Lung (tissue), 12 donors: ENCODE data around the gene MRPS27. TPM values are rescaled to one million over a fixed set of nuclear protein-coding genes. Genes with fewer than 3 reads are reported as not detected.

ENCODE experiments used
- ATAC-seq: fragments of 200-7000 bp; cut with Tn5 transposase; one replicate; pipeline ENCODE4 v1.9.1; 2020; ENCODE audit warnings: moderate number of reproducible peaks; ENCODE audit not compliant: insufficient read depth, low FRiP score
- DNase-seq, 3 donors: peaks; one replicate each; pipeline ENCODE4 v3.0.0-alpha.2; 2013 to 2017
- H3K27ac ChIP-seq, 2 donors: one replicate each; pipeline ENCODE4 v1.5.1; 2013; ENCODE audit warnings: mild to moderate bottlenecking in 2 of 2, moderate library complexity in 2 of 2, control low read depth in 1 of 2, inconsistent platforms in 1 of 2, low read depth in 1 of 2, low read length in 1 of 2
- H3K27me3 ChIP-seq, 3 donors: one replicate each; pipeline ENCODE4 v1.5.1; 2013; ENCODE audit warnings: low read length in 2 of 3; ENCODE audit not compliant: control insufficient read depth in 3 of 3, insufficient read depth in 3 of 3
- H3K36me3 ChIP-seq, 4 donors: one replicate each; pipeline ENCODE4 v1.5.1; 2013; ENCODE audit warnings: low read length in 4 of 4, mild to moderate bottlenecking in 1 of 4, moderate library complexity in 1 of 4; ENCODE audit not compliant: control insufficient read depth in 4 of 4, insufficient read depth in 4 of 4
- H3K4me1 ChIP-seq, 5 donors: one replicate each; pipeline ENCODE4 v1.5.1; 2013; ENCODE audit warnings: low read length in 5 of 5, mild to moderate bottlenecking in 2 of 5, moderate library complexity in 1 of 5; ENCODE audit not compliant: control insufficient read depth in 5 of 5, insufficient read depth in 5 of 5
- H3K4me3 ChIP-seq: one replicate; pipeline ENCODE4 v1.5.1; 2013; ENCODE audit warnings: mild to moderate bottlenecking, control low read depth, moderate library complexity
- H3K9ac ChIP-seq, 2 donors: one replicate each; pipeline ENCODE4 v1.5.1; 2013; ENCODE audit warnings: low read length in 2 of 2, control low read depth in 1 of 2; ENCODE audit not compliant: insufficient read depth in 1 of 2
- H3K9me3 ChIP-seq, 4 donors: one replicate each; pipeline ENCODE4 v1.5.1; 2013; ENCODE audit warnings: low read length in 3 of 4, mild to moderate bottlenecking in 1 of 4, moderate library complexity in 1 of 4; ENCODE audit not compliant: control insufficient read depth in 4 of 4, insufficient read depth in 3 of 4
- WGBS, 2 donors: extraction: QIAGEN DNeasy Blood & Tissue Kit; methylation state at CpG; one replicate each; pipeline ENCODE4 v1.1.7; 2013; 5-methylcytosine and 5-hydroxymethylcytosine counted together
- polyA plus RNA-seq, 2 donors: library from polyadenylated mRNA; stranded (reverse); fragments of 200-250 nt; gene quantifications; one replicate each; pipeline ENCODE4 v1.2.1, GENCODE V29; 2013
- total RNA-seq, 2 donors: library from RNA; depleted of rRNA in 1 of 2; stranded (reverse); fragments of >200 nt in 1 of 2; gene quantifications; one replicate each; pipeline ENCODE4 v1.2.1, GENCODE V29; 2014 to 2021
- TF ChIP-seq, protein P1 (sequence below): IDR thresholded peaks from 2 replicates; pipeline ENCODE4 v1.5.1; 2012; ENCODE audit warnings: mild to moderate bottlenecking; ENCODE audit errors: control extremely low read depth, extremely low read depth
- donor health status: control.
- donor health status: control.
- donor health status: Bipolar disorder and iron deficiency.
- donor health status: healthy.
- donor health status: DM: yes; HTN: yes; CAD: no.

MRPS27 gene
- total and polyA plus RNA-seq, 4 donors, result 18.8 to 84.8 (median 32.7) TPM

DNA sequence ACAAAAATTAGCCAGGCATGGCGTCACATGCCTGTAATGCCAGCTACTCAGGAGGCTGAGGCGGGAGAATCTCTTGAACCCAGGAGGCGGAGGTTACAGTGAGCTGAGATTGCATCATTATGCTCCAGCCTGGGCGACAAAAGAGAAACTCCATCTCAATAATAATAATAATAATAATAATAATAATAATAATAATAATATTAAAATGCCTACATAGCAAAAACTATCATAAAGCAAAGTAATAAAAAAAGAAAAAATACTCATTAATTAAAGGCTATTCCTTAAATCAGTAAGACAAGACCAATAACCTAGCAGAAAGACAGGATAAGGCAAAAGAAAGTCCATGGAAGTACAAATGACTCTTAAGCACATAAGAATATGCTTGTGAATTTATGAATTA, 50.0 kb downstream of the MRPS27 start:
- ATAC-seq (no peak), DNase-seq (no peak)
- TF ChIP-seq, protein P1, sequence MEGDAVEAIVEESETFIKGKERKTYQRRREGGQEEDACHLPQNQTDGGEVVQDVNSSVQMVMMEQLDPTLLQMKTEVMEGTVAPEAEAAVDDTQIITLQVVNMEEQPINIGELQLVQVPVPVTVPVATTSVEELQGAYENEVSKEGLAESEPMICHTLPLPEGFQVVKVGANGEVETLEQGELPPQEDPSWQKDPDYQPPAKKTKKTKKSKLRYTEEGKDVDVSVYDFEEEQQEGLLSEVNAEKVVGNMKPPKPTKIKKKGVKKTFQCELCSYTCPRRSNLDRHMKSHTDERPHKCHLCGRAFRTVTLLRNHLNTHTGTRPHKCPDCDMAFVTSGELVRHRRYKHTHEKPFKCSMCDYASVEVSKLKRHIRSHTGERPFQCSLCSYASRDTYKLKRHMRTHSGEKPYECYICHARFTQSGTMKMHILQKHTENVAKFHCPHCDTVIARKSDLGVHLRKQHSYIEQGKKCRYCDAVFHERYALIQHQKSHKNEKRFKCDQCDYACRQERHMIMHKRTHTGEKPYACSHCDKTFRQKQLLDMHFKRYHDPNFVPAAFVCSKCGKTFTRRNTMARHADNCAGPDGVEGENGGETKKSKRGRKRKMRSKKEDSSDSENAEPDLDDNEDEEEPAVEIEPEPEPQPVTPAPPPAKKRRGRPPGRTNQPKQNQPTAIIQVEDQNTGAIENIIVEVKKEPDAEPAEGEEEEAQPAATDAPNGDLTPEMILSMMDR, result no peak
- peaks cover 0 to 3% (median 2%) of the 10 kb centered on the region in 4 donors for H3K36me3 ChIP-seq
- H3K9ac ChIP-seq, result no peak overlapping the region
- H3K27ac ChIP-seq, result no peak overlapping the region
- H3K4me3 ChIP-seq, result no peak overlapping the region
- H3K27me3 ChIP-seq, result no peaks in the 10 kb centered on the region
- 98 to 99% methylated on average over 4 of the region's 4 CpGs for WGBS, 2 donors
- H3K4me1 ChIP-seq, result peaks cover 0 to 8% (median 0%) of the 10 kb centered on the region in 5 donors
- H3K9me3 ChIP-seq, result no peaks in the 10 kb centered on the region

DNA sequence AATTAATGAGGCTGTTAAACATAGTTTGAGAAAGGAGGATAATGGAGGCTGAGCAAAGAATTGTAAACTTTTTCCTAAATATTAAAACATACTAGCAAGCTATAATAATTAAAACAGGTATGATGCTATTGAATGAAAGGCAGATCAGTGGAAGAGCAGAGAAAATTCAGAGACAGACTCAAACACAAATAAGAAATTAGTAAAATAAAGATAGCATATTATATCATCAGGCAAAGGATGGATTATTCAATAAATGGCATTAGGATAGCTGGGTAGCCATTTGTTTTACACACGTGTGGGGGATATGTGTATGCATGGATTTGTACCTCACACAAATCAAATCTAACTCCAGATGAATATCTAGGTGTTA, 50.6 kb downstream of the MRPS27 start:
- no peak overlapping the region for H3K4me3 ChIP-seq
- TF ChIP-seq, protein P1, result no peak
- peaks cover 0 to 9% (median 0%) of the 10 kb centered on the region in 5 donors for H3K4me1 ChIP-seq
- no peak overlapping the region for H3K9ac ChIP-seq
- H3K9me3 ChIP-seq, result no peaks in the 10 kb centered on the region
- H3K27me3 ChIP-seq, result no peaks in the 10 kb centered on the region
- DNase-seq (no peak), ATAC-seq (no peak)
- H3K36me3 ChIP-seq, result peaks cover 0 to 3% (median 2%) of the 10 kb centered on the region in 4 donors
- H3K27ac ChIP-seq, result no peak overlapping the region
- WGBS, 2 donors, result 86 to 97% methylated on average over 1 of the region's 1 CpG

DNA sequence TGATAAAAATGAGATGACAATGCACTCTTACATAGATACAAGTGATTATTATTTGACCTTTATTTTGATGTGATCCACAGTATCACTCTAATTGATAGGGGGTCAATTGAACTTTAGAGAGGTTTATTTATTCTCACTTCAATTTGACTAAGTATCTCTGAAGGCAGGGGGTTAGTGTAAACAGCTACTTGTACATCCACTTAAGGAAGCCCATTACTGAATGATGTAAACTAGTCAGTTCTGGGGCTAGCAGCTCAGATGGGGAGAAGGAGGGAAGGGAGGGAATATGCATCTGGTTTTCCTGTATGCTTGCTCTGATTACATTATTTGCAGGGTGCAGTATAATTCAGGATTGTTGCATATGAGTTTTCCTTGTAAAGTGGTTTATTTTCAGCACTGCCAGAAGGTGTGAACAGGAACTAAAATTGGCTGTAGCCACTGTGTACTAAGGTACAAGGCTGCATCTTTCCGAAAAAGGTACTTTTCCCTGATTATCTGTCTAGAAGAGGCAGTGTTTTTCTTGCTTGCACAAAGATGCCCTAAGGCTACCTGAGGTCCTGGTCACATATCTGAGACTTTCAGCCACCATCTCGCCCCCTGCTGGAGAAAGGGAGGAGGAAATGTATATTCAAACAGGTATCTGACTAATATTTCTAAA, 51.2 kb downstream of the MRPS27 start:
- H3K9ac ChIP-seq, result no peak overlapping the region
- H3K4me1 ChIP-seq, result peaks cover 0 to 9% (median 0%) of the 10 kb centered on the region in 5 donors
- DNase-seq (no peak), ATAC-seq (no peak)
- H3K27ac ChIP-seq, result no peak overlapping the region
- peaks cover 0 to 3% (median 2%) of the 10 kb centered on the region in 4 donors for H3K36me3 ChIP-seq
- WGBS, 2 donors, result 60 to 78% methylated on average over 2 of the region's 2 CpGs
- H3K4me3 ChIP-seq, result no peak overlapping the region
- H3K27me3 ChIP-seq, result no peaks in the 10 kb centered on the region
- TF ChIP-seq, protein P1, result peak; percentile 45
- H3K9me3 ChIP-seq, result no peaks in the 10 kb centered on the region

DNA sequence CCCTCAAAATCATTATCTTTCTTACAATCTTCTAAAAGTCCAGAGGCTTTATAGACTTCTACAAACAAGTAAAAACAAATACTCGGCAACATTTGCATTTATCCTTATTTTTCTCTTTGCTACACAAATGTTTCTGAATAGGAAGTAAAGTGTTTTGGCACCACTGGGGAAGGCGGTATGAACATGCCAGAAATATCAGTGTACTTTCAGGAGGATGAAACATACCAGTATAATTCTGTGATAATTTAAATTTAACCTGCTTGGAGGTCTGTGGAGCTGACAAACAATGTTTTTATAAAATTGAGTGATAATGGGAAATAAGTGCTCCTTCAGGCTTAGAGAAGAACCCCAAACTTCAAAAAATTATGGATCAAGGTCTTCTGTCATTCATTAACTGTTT, 51.8 kb downstream of the MRPS27 start:
- H3K4me1 ChIP-seq, result peaks cover 0 to 9% (median 0%) of the 10 kb centered on the region in 5 donors
- no peak overlapping the region for H3K27ac ChIP-seq
- H3K36me3 ChIP-seq, result peaks cover 0 to 2% (median 1%) of the 10 kb centered on the region in 4 donors
- ATAC-seq (no peak), DNase-seq (no peak)
- H3K9ac ChIP-seq, result no peak overlapping the region
- WGBS, 2 donors, result 87 to 91% methylated on average over 2 of the region's 2 CpGs
- no peak overlapping the region for H3K4me3 ChIP-seq
- TF ChIP-seq, protein P1, result no peak
- no peaks in the 10 kb centered on the region for H3K27me3 ChIP-seq
- no peaks in the 10 kb centered on the region for H3K9me3 ChIP-seq
